Measurements from ENCODE around the gene ZNF611.
"Not testable (repeated sequence)": the region's sequence is repeated elsewhere in the genome, so short reads cannot be mapped to it uniquely, and the experiment has no call there.

ZNF611 gene

GRCh38 chr19:52722062-52723003 lies 12.5 kb downstream of the ZNF611 start:
- intact Hi-C loops (cut with DNase I), result loop anchor here (10.0 kb wide), 1 partner anchor 88 kb away; the partner anchor contains the start of gene ZNF83
- DNase-seq, result no peak

GRCh38 chr19:52720541-52720940 lies 14.3 kb downstream of the ZNF611 start:
- intact Hi-C loops (cut with DNase I), result loop anchor here (10.0 kb wide), 1 partner anchor 86 kb away; the partner anchor contains the start of gene ZNF83
- DNase-seq, result not testable (repeated sequence)

GRCh38 chr19:52716522-52716921 lies 18.3 kb downstream of the ZNF611 start:
- intact Hi-C loops (cut with DNase I), result no loop called here
- DNase-seq, result no peak

- DNase-seq; intact Hi-C loops (cut with DNase I): not testable (repeated sequence)
Observed at GRCh38 chr19:52715902-52716301, 18.9 kb downstream of the ZNF611 start.

- intact Hi-C loops (cut with DNase I); DNase-seq: not testable (repeated sequence)
Observed at GRCh38 chr19:52715330-52715729, 19.5 kb downstream of the ZNF611 start.

GRCh38 chr19:52713051-52713450 lies 21.8 kb downstream of the ZNF611 start:
- DNase-seq; intact Hi-C loops (cut with DNase I): not testable (repeated sequence)

GRCh38 chr19:52711661-52712060 lies 23.2 kb downstream of the ZNF611 start:
- DNase-seq; intact Hi-C loops (cut with DNase I): not testable (repeated sequence)

GRCh38 chr19:52710538-52710937 lies 24.3 kb downstream of the ZNF611 start:
- DNase-seq, result no peak
- intact Hi-C loops (cut with DNase I), result no loop called here

GRCh38 chr19:52705615-52706014 lies 29.2 kb downstream of the ZNF611 start:
- intact Hi-C loops (cut with DNase I); DNase-seq: not testable (repeated sequence)

- DNase-seq, result no peak
- intact Hi-C loops (cut with DNase I), result no loop called here
Observed at GRCh38 chr19:52703917-52704316, 30.9 kb downstream of the ZNF611 start.

- DNase-seq, result no peak
- intact Hi-C loops (cut with DNase I), result no loop called here
Observed at GRCh38 chr19:52700673-52701072, 34.2 kb downstream of the ZNF611 start.

GRCh38 chr19:52699555-52699954 lies 35.3 kb downstream of the ZNF611 start:
- intact Hi-C loops (cut with DNase I), result not testable (repeated sequence)
- peak in 29 of 42 donors; percentile 8 to 83 (median 41) for DNase-seq

- DNase-seq, result no peak
- intact Hi-C loops (cut with DNase I), result no loop called here
Observed at GRCh38 chr19:52695996-52696395, 38.8 kb downstream of the ZNF611 start.

GRCh38 chr19:52694921-52695320 lies 39.9 kb downstream of the ZNF611 start:
- no peak for DNase-seq
- intact Hi-C loops (cut with DNase I), result no loop called here

GRCh38 chr19:52694281-52694680 lies 40.6 kb downstream of the ZNF611 start:
- intact Hi-C loops (cut with DNase I); DNase-seq: not testable (repeated sequence)

- intact Hi-C loops (cut with DNase I), result no loop called here
- DNase-seq, result no peak
Observed at GRCh38 chr19:52692431-52693008, 42.3 kb downstream of the ZNF611 start.

GRCh38 chr19:52691737-52692136 lies 43.1 kb downstream of the ZNF611 start:
- DNase-seq, result no peak
- intact Hi-C loops (cut with DNase I), result no loop called here

- DNase-seq, result peak in 1 of 42 donors; percentile 38
- intact Hi-C loops (cut with DNase I), result no loop called here
Observed at GRCh38 chr19:52691215-52691610, 43.6 kb downstream of the ZNF611 start.

- intact Hi-C loops (cut with DNase I), result no loop called here
- peak; percentile 85 to 98 (median 95) for DNase-seq
Observed at GRCh38 chr19:52690369-52691214, 44.3 kb downstream of the ZNF611 start.

All from head of caudate nucleus (tissue), 42 donors.